AG10803 (cell line): ENCODE measurements around the gene KLHDC4.

Experiments used
- DNase-seq: peaks from one replicate; pipeline ENCODE4 v3.0.0; 2010; ENCODE audit warnings: low read depth
- H3K4me3 ChIP-seq: 2 replicates; pipeline ENCODE4 v1.5.1; 2011; ENCODE audit warnings: mild to moderate bottlenecking, low read length, control low read depth
- TF ChIP-seq, protein P1 (sequence below): conservative IDR thresholded peaks from 2 replicates; pipeline ENCODE4 v1.5.1; 2011; ENCODE audit warnings: mild to moderate bottlenecking, low read length, control low read depth, inconsistent platforms

The KLHDC4 gene

GRCh38 chr16:87689956-87690465 lies 75.8 kb downstream of the KLHDC4 start:
- no peak for DNase-seq
- no peak overlapping the region for H3K4me3 ChIP-seq
- TF ChIP-seq, protein P1, sequence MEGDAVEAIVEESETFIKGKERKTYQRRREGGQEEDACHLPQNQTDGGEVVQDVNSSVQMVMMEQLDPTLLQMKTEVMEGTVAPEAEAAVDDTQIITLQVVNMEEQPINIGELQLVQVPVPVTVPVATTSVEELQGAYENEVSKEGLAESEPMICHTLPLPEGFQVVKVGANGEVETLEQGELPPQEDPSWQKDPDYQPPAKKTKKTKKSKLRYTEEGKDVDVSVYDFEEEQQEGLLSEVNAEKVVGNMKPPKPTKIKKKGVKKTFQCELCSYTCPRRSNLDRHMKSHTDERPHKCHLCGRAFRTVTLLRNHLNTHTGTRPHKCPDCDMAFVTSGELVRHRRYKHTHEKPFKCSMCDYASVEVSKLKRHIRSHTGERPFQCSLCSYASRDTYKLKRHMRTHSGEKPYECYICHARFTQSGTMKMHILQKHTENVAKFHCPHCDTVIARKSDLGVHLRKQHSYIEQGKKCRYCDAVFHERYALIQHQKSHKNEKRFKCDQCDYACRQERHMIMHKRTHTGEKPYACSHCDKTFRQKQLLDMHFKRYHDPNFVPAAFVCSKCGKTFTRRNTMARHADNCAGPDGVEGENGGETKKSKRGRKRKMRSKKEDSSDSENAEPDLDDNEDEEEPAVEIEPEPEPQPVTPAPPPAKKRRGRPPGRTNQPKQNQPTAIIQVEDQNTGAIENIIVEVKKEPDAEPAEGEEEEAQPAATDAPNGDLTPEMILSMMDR, result no peak

GRCh38 chr16:87688876-87689815 lies 76.6 kb downstream of the KLHDC4 start:
- TF ChIP-seq, protein P1, result no peak
- DNase-seq, result no peak
- no peak overlapping the region for H3K4me3 ChIP-seq

DNA sequence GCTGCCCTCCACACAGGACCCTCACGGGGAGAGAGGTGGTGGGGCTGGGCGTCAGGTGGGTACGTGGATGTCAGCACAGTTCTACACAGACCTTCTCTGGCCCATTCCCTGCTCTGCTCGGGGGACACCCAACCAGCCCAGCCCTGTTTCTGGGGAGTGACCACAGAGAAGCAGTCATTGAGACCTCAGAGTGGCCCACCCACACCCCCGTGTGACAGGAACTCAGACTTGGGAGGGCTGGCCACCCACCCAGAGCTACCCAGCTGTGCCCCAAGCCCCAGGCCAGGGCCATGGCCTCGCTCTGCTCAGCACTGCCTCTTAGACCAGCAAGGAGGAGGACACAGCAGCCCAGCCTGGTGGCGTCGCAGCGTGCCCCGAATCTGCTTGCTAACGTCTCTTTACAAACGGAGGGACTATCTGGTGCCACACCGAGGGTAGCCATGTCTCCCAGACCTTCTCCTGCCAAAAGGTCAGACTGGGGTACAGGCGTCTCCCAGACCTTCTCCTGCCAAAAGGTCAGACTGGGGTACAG lies 77.7 kb downstream of the KLHDC4 start:
- H3K4me3 ChIP-seq, result no peak overlapping the region
- TF ChIP-seq, protein P1, result no peak
- DNase-seq, result no peak

DNA sequence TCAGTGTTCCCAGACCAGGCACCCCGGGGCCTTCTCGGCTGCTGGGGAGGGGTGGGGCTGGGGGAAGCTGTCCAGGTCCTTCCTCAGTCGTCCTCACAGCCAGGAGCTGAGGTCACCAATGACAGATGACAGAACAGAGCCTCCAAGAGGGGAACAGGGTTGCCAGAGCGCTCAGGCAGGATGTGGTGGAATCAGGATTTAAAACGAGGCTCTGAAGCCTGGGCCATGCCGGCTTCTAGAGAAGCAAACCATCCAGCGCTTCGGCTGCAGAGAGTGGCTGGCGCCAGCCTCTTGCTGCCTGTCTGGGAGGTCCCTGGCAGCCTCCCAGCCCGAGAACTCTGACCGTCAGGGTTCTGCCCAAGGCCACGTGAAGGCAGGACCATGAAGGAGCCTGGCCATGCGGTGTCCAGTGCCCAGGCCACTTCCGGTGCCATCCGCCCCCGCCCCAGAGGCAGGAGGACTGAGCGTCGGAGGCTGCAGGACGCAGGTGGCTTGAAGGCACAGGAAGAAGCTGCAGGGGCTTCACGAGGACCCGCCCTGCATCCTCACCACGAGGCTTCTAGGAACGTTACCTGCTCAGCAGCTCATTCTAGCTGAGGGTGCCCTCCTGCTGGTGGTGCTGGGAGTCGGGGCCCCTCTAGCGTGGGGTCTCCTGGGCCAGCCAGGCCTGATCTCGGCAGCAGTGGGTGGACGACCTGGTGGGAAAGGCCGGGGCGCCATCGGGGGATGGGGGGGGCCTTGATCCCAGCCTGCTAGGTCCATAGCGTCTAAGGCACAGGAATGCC lies 78.5 kb downstream of the KLHDC4 start:
- peak; percentile 29 for DNase-seq
- TF ChIP-seq, protein P1, result no peak
- no peak overlapping the region for H3K4me3 ChIP-seq

DNA sequence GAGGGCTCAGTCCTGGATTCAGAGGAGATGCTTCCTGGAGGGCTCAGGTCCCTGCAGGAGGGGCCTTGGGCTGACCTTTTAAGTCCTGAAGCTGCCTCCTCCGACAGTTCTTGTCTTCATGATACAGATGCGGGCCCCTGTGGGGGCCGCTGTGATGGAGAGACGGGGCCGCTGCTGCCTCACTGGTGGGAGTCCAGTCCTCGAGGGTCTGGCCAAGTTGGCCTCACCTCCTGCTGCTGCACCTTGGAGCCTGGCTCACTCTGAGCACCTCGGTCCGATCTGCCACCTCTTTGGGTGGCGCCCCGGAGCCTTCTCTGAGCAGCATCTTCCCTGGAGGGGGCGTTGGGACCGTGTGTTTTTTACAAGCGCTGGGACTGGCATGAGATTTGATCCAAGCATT lies 79.1 kb downstream of the KLHDC4 start:
- TF ChIP-seq, protein P1, result no peak
- DNase-seq, result no peak
- no peak overlapping the region for H3K4me3 ChIP-seq

DNA sequence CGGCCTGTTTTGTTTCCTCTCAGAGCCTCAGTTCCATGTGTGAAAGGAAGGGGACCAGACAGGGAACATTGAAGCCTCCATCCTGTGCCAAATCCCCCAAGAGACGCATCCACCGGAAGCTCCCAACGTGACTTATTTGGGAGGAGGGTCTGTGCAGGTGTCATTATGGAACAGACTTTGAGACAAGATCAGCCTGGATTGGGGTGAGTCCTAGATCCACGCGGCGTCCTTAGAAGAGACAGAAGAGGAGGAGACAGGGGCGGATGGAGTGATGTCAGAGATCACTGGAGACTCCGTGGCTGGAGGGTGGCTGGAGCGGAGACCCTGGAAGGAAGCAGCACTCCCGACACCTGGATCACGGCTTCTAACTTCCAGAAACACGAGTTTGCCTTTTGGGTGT lies 80.0 kb downstream of the KLHDC4 start:
- DNase-seq, result no peak

More for the DNA sequence above, 80.0 kb downstream of the KLHDC4 start:
- TF ChIP-seq, protein P1, result no peak
- no peak overlapping the region for H3K4me3 ChIP-seq
